Keratinocyte (primary cell): Measurements from ENCODE around the gene ATP1A4.

Experiments used
- EZH2 ChIP-seq: IDR thresholded peaks from one replicate; pipeline ENCODE4 v1.6.1; 2012; ENCODE audit warnings: inconsistent platforms, mild to moderate bottlenecking, low read length, moderate library complexity
- TF ChIP-seq, protein P1 (sequence below), 3 experiments: IDR thresholded peaks in 1 of 3; conservative IDR thresholded peaks in 1 of 3; optimal IDR thresholded peaks in 1 of 3; 2 replicates in 2 of 3; 3 replicates in 1 of 3; pipeline versions ENCODE3 to v1.5.1; 2011; ENCODE audit warnings: low read length in 3 of 3, mild to moderate bottlenecking in 3 of 3, moderate library complexity in 2 of 3, control low read depth in 1 of 3, inconsistent platforms in 1 of 3; ENCODE audit not compliant: insufficient read depth in 2 of 3; ENCODE audit errors: extremely low read depth in 1 of 3

DNA sequence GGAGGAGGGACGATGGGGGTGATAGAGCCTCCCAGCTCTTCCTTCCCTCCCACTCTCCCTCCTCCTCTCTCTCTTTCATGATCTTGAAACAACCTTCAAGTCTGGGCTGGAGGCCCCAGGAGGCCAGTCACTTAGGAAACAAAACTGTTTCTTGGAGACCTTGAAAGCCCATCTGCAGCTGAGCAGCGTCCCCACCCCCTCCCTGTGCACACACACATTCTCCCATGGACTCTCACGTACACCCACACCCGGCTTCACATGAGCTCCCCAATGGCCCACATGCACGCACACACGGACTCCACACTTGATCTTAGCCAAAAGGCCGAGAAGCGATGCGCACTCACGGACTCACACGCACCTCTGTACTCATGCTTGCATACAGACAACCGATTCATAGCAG, 39.0 kb upstream of the ATP1A4 start:
- TF ChIP-seq, protein P1, sequence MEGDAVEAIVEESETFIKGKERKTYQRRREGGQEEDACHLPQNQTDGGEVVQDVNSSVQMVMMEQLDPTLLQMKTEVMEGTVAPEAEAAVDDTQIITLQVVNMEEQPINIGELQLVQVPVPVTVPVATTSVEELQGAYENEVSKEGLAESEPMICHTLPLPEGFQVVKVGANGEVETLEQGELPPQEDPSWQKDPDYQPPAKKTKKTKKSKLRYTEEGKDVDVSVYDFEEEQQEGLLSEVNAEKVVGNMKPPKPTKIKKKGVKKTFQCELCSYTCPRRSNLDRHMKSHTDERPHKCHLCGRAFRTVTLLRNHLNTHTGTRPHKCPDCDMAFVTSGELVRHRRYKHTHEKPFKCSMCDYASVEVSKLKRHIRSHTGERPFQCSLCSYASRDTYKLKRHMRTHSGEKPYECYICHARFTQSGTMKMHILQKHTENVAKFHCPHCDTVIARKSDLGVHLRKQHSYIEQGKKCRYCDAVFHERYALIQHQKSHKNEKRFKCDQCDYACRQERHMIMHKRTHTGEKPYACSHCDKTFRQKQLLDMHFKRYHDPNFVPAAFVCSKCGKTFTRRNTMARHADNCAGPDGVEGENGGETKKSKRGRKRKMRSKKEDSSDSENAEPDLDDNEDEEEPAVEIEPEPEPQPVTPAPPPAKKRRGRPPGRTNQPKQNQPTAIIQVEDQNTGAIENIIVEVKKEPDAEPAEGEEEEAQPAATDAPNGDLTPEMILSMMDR (optimal IDR thresholded peaks at IDR 0.05 in 1 of 3, IDR thresholded peaks at IDR 0.05 in 1 of 3, conservative IDR thresholded peaks at IDR 0.05 in 1 of 3; ENCODE audit: extremely low read depth in 1 of 3, insufficient read depth in 2 of 3, low read length in 3 of 3) = no peak
- TF ChIP-seq EZH2 = no peak
